AG09309 (cell line): ENCODE data around the gene TBCEL.

Source experiments
- DNase-seq: peaks from one replicate; pipeline ENCODE4 v3.0.0-alpha.2; 2010; ENCODE audit warnings: low read depth
- H3K4me3 ChIP-seq: 2 replicates; pipeline ENCODE4 v1.5.1; 2011; ENCODE audit warnings: mild to moderate bottlenecking, low read depth, low read length, moderate library complexity; ENCODE audit not compliant: control insufficient read depth
- TF ChIP-seq, protein P1 (sequence below): IDR thresholded peaks from 2 replicates; pipeline ENCODE4 v1.5.1; 2011; ENCODE audit warnings: mild to moderate bottlenecking, low read depth, low read length, inconsistent platforms; ENCODE audit not compliant: insufficient read depth, control insufficient read depth; ENCODE audit errors: missing control alignments

Gene TBCEL

GRCh38 chr11:120985718-120986569 lies 38.0 kb upstream of the TBCEL start:
- DNase-seq = no peak
- peak overlapping the region; percentile 34 for H3K4me3 ChIP-seq

DNA sequence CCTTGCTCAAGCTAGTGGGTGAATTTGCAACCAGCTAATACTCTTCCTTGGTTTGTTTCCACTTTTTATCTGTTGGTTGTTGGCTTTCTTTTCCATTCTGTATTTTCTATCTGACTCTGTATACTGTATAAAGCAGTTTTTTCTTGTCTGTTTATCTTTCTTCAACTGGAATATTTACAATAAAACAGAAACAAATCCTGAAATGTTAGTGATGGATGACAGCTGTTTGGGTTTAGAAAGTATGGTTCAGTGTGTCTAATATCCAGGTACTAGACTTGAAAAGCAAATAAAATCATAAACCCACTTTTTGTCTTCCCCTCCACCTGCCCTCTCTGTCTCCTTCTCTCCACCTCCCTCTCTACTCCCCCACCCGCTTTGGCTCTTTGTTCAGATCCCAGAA lies 35.3 kb upstream of the TBCEL start:
- no peak overlapping the region for H3K4me3 ChIP-seq

More at GRCh38 chr11:120985718-120986569, 38.0 kb upstream of the TBCEL start:
- TF ChIP-seq, protein P1, sequence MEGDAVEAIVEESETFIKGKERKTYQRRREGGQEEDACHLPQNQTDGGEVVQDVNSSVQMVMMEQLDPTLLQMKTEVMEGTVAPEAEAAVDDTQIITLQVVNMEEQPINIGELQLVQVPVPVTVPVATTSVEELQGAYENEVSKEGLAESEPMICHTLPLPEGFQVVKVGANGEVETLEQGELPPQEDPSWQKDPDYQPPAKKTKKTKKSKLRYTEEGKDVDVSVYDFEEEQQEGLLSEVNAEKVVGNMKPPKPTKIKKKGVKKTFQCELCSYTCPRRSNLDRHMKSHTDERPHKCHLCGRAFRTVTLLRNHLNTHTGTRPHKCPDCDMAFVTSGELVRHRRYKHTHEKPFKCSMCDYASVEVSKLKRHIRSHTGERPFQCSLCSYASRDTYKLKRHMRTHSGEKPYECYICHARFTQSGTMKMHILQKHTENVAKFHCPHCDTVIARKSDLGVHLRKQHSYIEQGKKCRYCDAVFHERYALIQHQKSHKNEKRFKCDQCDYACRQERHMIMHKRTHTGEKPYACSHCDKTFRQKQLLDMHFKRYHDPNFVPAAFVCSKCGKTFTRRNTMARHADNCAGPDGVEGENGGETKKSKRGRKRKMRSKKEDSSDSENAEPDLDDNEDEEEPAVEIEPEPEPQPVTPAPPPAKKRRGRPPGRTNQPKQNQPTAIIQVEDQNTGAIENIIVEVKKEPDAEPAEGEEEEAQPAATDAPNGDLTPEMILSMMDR = no peak

DNA sequence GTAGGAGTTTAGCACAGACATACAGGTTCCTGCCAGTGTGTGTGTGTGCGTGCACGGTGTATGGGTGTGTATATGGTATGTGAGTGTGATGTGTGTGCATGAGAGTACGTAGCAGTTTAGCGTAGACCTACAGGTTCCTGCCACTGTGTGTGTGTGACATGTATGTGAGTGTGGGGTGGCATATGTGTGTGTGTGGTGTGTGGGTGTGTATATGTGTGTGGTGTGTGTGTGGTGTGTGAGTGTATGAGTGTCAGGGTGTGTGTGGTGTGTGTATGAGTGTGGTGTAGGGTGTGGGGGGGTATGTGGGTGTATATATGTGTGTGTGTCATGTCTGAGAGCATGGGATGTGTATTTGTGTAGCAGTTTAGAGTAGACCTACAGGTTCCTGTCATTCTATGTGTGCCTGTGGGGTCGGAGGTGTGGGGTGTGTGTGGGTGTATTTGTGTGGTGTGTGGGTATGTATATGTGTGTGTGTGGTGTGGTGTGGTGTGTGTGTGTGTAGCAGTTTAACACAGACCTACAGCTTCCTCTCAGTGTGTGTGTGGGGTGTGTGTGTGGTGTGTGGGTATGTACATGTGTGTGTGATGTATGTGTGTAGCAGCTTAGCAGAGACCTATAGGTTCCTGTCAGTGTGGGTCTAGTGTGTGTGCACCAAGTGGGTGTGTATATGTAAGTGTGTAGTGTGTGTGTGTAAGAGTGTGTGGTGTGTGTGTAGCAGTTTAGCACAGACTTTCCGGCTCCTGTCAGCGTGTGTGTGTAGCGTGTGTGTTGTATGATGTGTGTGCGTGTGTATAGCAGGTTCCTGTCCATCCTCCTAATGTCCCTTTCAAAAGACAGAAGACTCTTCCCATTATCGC lies 31.8 kb upstream of the TBCEL start:
- TF ChIP-seq, protein P1 = no peak
- no peak overlapping the region for H3K4me3 ChIP-seq

More for the DNA sequence above, 35.3 kb upstream of the TBCEL start:
- TF ChIP-seq, protein P1 = no peak
- no peak for DNase-seq

GRCh38 chr11:120994091-120994859 lies 29.6 kb upstream of the TBCEL start:
- TF ChIP-seq, protein P1 = no peak
- no peak overlapping the region for H3K4me3 ChIP-seq
- DNase-seq = no peak

More for the DNA sequence above, 31.8 kb upstream of the TBCEL start:
- DNase-seq = no peak

- H3K4me3 ChIP-seq = no peak overlapping the region
- TF ChIP-seq, protein P1 = no peak
- DNase-seq = no peak
Observed at GRCh38 chr11:120995184-120995583, 28.7 kb upstream of the TBCEL start.

- TF ChIP-seq, protein P1 = no peak
- no peak overlapping the region for H3K4me3 ChIP-seq
- no peak for DNase-seq
Observed at GRCh38 chr11:120996973-120997372, 26.9 kb upstream of the TBCEL start.
